Stimulated activated CD4-positive, alpha-beta T cell treated with anti-CD3 and anti-CD28 coated beads, Interleukin-1b, Interleukin-23, amount 100 ng/mL, for 24 hours (primary cell): ENCODE measurements around the gene IQCB1.
"Not testable (repeated sequence)": the region's sequence is repeated elsewhere in the genome, so short reads cannot be mapped to it uniquely, and the experiment has no call there.

Experiments
- DNase-seq, 4 experiments: peaks; one replicate each; pipeline ENCODE4 v3.0.0-alpha.2; 2020; ENCODE audit warnings: low read depth in 4 of 4, low spot score in 1 of 4

Gene IQCB1

DNA sequence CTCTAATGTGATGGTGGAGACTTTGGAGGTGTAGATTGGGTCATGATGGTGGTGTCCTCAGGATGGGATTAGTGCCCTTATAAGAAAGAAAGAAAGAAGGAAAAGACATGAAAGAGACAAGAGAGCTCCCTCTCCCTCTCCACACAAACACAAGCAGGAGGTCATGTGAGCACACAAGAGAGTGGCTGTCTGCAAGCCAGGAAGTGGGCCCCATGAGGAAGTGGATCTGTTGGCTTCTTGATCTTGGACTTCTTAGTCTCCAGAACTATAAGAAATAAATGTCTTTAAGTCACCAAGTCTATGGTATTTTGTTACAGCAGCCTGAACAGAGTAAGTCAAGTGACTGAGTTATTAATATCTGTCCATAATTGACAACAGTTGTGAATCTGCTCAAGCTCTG, 17.1 kb downstream of the IQCB1 start:
- DNase-seq: no peak

DNA sequence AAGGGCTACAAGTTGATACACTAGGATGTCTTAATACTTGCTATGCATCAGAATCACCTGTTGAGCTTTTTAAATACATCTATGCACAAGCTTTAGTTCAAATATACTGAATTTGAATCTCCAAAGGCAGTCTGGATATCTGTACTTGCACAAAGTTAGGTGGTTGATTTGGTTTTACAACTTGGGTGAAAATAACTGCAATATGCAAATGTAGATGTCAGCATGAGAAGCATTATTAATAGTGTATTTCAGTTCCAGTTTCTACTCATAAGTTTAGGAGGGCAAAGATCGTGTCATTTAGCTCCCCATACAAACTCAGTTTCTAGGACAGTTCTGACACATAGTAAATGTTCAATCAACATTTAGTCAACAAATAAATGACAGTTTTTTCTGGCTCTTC, 25.6 kb downstream of the IQCB1 start:
- no peak for DNase-seq

DNA sequence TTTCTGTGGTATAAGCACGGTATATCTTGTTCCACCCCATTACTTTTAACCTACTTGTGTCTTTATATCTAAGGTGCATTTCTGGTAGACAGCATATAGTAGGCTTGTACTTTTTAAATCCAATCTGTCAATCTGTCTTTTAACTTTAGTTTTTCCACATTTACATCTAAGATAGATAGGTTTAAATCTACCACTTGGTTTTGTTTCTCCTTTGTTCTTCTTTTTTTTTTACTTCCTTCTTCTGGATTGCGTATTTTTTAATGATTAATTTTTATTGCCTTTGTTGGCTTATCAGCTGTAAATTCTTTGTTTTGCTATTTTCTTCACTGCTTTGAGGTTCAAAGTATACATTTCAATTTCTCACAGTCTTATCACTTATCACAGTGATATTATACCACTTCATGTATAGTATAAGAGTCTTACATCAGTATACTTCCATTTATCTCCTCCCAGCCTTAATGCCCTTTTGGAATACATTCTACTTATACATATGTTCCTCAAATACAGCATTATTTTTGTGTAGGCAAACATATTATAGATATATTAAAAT, 31.0 kb downstream of the IQCB1 start:
- DNase-seq: no peak

DNA sequence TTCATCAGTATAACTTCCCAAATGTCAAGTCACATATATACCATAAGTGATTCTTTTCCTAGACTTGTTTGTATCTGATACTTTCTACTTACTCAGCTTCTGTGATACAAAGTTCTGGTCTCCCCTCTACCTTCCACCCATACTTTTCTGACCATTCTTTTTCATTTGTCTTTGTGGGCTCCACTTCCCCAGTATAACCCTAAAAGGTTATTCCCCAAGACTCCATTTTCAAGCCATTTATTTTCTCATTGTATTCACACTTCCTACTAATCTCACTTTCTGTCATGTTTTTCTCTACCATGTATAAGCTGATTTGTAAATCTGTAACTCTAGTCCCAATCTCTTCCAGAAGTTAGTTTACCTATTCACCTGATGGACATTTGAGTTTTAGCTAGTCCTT, 34.0 kb downstream of the IQCB1 start:
- no peak for DNase-seq

DNA sequence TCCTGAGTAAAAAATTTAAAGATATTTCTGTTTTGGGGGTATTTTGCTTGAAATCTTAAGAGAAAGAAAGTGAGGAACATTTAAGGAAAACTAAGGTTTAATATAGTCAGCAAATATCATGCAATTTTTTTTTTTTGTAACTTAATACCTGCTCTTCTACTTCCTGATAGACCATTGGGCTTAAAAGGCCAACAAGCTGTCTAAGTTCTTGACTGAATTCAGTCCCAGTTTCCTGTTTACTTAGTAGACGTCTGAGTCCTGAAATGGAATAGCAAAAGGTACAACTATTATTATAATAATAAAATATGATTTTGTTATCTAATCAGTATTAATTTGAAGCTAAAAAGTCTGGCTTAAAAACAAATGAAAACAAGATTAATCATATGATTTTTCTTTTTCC, 37.9 kb downstream of the IQCB1 start:
- no peak for DNase-seq

DNA sequence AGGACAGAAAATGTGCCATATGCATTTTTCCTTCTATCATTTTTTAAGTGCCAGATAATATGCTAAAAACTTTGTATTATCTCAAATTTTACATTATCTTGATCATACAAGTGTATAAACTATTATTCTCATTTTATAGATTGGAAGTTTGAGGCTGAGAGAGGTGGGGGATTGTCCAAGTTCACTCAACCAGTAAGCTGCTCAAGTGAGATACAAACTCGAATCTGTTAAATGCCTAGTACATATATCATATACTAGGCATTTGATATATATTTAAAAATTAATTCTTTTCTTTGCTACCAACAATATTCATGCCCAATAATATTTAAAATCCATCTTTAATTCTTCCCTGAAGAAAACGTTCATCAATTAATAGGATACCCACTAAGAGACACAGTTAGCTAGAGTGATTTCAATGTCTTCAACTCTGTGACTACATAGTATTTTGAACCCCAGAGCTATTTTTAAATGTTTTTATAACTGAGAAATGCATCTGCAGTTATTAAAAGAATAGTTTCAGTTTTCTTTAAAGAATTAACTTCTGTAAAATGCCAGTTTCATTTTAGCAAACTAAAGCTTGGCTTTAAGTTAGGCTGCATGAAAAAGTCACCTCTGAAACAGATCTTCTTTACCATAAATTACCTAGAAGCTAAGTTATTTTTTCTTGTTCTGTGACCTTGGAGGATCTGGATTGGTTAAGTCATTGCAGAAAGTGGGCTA, 40.4 kb downstream of the IQCB1 start:
- DNase-seq: no peak

DNA sequence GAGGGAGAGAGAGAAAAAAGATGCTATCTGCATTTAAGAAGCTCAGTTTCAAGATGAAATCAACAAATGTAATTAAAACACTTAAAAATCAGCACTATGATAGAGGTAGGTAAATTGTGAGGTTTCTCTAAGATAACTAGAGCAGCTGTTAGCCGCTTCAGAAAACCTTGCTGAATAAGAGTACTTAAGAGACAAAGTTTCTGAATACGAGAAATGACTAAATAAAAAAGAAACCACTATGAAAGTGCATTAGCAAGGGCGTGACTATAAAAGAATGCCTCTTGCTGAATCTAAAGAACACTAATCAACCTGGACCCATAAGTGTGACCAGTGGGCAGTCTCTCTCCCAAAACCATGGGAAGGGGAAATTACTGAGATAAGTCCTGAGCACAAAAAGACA, 41.8 kb downstream of the IQCB1 start:
- DNase-seq: no peak

DNA sequence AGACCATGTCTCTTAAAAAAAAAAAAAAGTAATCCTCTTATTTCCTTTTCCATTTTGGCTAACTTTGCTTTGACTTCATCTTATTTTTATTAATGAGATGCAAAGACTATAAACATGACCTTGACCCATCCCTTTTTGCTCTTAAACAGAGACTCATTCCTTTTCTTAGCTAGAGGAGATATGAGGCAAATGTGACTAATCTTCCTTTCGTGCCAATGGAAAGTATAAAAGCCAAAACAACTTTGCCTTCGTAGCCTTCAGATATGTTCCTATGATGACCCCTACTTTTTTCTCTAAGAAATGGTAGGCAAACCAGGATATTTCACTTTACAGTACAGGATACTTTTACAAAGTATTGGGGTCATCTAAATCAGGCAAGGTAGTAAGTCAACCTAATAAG, 48.4 kb downstream of the IQCB1 start:
- no peak for DNase-seq

DNA sequence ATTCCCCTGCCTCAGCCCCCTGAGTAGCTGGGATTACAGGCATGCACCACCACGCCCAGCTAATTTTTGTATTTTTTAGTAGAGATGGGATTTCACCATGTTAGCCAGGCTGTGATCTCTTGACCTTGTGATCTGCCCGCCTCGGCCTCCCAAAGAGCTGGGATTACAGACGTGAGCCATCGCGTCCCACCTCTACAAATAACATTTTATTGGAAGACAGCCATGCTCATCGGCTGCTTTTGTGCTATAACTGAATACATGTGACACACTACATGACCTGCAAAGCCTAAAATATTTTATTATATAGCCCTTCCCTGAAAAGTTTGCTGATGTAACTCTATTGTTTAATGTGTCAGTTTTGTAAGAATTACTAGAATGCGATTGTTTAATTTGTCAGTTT, 52.1 kb downstream of the IQCB1 start:
- not testable (repeated sequence) for DNase-seq

DNA sequence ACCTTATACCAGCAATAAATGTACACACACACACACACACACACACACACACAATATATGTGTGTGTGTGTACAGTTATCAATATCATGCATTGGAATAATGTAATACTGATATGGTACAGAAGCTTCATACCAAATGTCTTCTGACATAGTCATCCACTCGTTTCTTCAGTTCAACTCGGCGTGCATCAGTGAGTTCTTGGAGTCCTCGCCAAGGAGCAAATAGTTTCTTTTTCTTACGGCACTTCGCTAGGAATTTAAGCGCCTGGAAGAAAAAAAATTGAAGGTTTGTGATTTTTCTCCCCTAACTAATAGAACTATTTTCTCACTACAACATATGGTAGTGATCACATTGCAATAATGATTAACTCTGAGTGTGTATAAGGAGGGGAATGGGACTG, 53.2 kb downstream of the IQCB1 start:
- DNase-seq: no peak

DNA sequence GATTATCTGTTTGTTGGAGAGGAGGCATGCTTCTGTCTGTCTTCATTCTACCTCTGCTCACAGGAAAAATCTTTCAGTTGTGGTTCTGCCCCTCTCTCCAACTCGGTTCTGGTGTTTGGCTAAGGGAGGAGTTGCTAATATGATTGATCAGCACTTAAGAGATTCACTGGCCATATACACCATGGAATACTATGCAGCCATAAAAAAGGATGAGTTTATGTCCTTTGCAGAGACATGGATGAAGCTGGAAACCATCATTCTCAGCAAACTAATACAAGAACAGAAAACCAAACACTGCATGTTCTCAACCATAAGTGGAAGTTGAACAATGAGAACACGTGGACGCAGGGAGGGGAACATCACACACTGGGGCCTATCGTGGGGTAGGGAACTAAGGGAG, 59.8 kb downstream of the IQCB1 start:
- not testable (repeated sequence) for DNase-seq

DNA sequence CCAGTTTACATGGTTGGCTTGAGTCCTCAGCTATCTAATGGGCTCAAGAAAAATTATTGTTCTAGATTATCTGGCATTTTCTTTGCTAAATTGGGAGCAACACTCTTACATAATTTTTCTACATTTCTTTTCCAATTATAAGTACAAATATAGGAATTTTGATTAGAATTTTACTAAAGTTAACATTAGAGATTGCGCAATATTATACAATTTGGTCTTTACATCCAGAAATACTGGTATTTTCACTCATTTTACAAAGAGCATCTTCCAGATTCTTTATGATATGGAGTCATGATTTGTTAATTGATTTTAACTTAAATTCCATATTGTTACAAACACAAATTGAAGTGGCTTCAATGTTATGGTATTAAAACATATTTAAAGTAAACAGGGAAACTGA, 65.6 kb downstream of the IQCB1 start:
- DNase-seq: no peak

DNA sequence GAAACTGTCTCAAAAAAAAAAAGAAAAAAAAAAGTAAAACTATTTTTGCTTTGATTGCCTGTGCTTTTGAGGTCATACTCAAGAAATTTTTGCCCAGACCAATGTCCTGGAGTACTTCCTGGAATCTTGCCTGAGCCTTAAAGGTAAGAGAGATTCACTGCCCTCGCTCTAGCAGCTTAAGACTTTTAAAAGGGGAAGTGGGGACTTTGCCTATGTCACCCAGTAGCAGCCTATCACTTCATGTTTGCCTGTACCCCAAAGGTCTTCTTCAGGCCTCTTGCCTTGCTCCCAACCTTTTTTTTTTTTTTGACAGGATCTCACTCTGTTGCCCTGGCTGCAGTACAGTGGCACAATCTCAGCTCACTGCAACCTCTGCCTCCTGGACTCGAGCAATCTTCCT, 66.4 kb downstream of the IQCB1 start:
- no peak for DNase-seq

DNA sequence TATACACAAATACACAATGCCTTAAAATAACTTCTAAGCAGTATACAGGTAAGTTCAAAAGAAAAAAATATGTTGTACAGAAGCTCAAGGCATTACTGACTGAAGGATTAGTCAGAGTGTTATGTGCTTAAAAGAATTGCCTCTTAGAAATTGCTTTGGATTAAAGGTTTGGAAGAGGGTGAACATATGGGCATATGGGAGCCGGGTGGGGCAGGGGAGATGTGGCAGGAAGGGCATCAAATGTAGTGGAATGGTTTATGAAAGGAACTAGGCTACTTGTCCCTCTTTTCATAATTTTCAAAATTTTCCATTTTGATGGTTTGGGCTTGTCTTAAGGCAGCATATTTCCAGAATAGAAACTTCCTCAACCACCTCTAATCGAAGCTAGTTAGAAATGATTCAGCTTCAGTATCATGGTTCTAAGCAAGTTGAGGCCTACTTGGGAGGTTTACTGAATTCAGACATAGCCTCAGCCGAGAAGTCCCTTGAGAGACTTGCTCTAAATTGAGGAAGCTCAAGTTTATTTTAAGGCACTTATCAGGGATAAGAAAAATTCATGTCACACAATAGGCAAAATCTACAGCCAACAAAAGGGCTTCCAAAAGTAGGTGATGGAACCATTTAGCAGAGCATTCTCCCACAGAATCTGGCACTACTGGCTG, 75.2 kb downstream of the IQCB1 start:
- no peak for DNase-seq

DNA sequence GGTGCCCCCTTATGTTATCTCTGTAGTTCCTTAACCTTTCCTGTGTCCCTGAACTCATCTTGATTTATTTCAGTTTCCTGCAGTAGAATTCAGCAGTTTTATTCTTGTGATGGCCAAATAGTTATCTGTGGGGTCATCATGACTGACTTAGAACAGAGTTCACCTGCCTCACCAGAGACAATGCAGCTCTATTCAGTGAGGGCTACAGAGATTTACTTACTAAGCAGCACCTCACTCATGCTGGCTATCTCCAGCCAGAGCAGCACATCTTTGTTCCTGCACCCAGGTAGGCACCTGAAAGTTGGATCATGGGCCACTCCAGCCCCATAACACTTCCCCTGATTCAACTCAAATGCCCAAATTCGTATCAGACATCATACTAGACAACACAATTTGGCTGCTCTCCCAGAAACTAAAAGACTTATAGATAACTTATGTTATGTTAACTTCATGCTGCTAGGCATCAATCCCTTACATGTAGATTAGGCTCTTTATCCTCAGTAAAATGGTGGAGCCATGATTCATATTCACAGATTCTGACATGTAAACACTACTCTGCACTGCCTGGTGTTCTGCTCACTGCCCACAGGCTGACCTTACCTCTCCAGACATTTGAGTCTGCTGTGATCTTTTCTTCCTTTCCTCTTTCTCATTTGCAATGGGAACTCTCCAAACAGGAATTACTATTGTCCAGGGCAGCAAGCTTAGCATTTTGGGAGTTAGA, 76.0 kb downstream of the IQCB1 start:
- DNase-seq: no peak

DNA sequence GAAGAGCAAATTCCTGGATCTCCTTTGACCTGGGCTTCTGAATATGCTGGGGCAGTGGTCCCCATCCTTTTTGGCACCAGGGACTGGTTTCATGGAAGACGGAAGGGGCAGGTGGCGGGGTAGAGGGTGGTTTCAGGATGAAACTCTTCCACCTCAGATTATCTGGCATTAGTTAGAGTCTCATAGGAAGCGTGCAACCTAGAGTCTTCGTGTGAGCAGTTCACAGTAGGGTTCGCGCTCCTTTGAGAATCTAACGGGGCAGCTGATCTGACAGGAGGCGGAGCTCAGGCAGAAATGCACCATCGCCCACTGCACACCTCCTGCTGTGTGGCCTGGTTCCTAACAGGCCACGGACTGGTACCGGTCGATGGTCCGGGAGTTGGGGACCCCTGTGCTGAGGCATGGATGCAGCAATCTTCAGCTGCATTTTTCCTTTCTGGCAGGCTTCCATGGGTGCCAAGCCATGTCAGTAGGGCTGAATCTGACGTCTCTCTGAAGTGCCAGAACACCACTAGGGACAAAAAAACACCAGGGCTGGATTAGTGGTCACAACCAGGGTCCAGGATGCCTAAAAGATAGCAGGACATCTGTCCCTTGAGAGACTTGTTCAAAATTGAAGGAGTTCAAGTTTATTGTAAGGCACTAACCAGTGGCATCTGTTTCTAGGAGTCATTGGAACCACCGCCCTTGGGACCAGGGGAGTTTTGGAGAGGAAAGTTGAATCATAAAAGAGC, 76.9 kb downstream of the IQCB1 start:
- no peak for DNase-seq

DNA sequence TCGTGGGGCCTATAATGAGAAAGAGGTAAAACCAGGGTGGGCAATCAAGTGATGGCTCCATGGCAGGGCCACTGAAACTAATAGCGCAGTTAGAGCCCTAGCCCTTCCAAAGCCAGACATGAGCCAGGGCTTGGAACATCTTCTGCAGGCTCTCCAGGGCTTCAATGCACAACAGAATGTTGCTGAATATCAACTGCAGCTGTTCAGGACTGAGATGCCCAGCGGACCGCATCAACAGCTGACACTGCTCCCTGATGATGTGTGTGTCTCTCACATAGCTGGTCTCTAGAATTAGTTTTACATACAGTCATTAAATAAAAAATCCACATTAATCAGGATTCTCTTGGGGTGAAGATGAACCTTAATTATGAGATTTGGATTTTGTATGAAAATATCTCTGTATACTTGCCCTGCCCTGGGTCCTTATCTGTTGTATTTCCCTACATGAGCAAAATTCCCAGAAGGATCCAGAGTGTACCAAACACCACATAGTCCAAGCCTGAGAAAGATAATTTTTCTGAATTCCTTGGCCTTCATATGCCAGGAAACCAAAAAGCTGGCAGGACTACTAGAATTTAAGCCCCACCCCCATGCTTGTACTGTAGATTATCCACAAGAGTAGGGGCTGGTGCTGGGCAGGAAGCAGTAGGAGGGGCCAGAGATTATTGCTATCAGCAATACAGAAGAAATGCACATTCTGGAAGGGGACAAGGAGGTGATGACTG, 77.6 kb downstream of the IQCB1 start:
- no peak for DNase-seq

DNA sequence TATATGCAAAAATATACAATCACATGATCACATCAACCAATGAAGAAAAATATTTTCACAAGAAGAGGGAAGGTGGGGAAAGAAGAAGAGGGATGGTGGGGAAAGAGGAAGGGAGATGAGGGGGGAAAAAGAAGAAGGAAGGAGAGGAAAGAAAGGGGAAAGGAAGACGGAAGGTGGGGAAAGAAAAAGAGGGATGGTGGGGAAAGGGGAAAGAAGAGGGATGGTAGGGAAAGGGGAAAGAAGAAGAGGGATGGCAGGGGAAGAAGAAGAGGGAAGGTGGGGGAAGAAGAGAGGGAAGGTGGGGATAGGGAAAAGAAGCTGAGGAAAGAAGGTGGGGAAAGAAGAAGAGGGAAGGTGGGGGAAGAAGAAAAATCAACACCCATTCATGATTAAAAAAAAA, 82.1 kb downstream of the IQCB1 start:
- DNase-seq: no peak

DNA sequence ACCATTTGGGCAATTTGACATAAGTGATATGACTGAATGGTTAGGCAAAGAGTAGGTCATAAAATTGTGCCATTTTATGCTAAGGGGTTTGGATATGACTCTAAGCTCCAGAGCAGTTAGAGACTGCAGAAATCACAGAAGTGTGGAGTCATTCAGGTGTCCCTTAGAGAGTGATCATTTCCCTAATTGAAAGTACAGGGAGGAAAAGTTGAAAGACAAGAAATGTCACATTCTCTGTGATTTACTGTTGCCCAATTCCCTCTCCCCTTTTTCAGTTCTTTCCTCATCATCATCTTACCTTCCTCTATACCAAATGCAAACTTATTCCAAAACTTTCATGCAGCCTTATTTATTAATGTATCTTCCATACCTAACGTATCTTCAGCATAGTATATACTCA, 82.6 kb downstream of the IQCB1 start:
- DNase-seq: no peak

DNA sequence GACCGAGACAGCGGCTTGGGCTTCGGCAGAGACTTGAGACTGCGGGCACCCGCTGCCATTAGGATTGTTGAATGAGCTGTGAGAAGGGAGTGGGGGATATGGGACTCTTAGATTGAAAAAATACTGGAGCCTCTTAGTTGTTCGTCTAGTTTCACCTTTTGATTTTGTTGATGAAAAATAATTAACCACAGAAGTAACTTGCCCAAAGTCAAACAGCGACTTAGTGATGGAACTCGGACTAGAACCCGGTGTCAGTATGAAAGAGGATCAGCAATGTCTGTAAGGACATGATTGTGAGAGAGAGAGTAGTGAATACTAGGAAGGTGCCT, 84.8 kb downstream of the IQCB1 start:
- DNase-seq: no peak
